HG03095 (cell line): ENCODE data around the gene LUC7L.

Experiments
- ATAC-seq: cut with Tn5 transposase; IDR thresholded peaks from one replicate; pipeline ENCODE4 v1.9.1; 2021; ENCODE audit warnings: moderate library complexity; ENCODE audit not compliant: unreplicated experiment

Gene LUC7L

GRCh38 chr16:149024-149660 lies 80.1 kb downstream of the LUC7L start:
- no peak for ATAC-seq

GRCh38 chr16:146646-147045 lies 82.6 kb downstream of the LUC7L start:
- ATAC-seq, result no peak

- no peak for ATAC-seq
Measured at GRCh38 chr16:144797-145252, 84.4 kb downstream of the LUC7L start.

- ATAC-seq, result no peak
Measured at GRCh38 chr16:143456-143855, 85.8 kb downstream of the LUC7L start.

- no peak for ATAC-seq
Measured at GRCh38 chr16:143047-143446, 86.2 kb downstream of the LUC7L start.

- no peak for ATAC-seq
Measured at GRCh38 chr16:142405-142967, 86.8 kb downstream of the LUC7L start.

GRCh38 chr16:140175-140857 lies 88.9 kb downstream of the LUC7L start:
- no peak for ATAC-seq
